IMR-90 (cell line): Measurements from ENCODE around the gene DESI1. TPM values are rescaled to one million over a fixed set of nuclear protein-coding genes. Genes with fewer than 3 reads are reported as not detected.

Experiments used
- ATAC-seq: fragments of 200-7000 bp; cut with Tn5 transposase; 2 replicates; pipeline ENCODE4 v1.9.1; 2020; ENCODE audit warnings: low read depth, mild to moderate bottlenecking, moderate library complexity
- BruUV-seq: library from RNA; stranded (reverse); fragments of 400-500 nt; replicated peaks from 2 replicates; lab custom pipeline; 2021; lab: Mats Ljungman, UMichigan
- CTCF ChIA-PET: fragments of 300-600 bp; formaldehyde crosslinking; extraction: SDS; loops from one replicate; lab custom pipeline; 2021; ENCODE audit warnings: antibody characterized with exemption; lab: Yijun Ruan, JAX
- POLR2A ChIA-PET: fragments of 300-600 bp; sonication (Branson Sonifier 250); formaldehyde crosslinking; loops from one replicate; lab custom pipeline; 2022; ENCODE audit warnings: antibody characterized with exemption; ENCODE audit not compliant: unreplicated experiment; lab: Charles Lee
- DNase-seq: peaks from one replicate; pipeline ENCODE4 v3.0.0; 2013
- H2AFZ ChIP-seq: replicated peaks from 2 replicates; pipeline ENCODE3; 2013; ENCODE audit warnings: low read length, mild to moderate bottlenecking; ENCODE audit not compliant: poor library complexity
- H2AK5ac ChIP-seq: 2 replicates; pipeline ENCODE4 v1.6.1; 2013; ENCODE audit warnings: low read depth, low read length, inconsistent platforms
- H2AK9ac ChIP-seq: replicated peaks from 2 replicates; pipeline ENCODE3; 2013; ENCODE audit warnings: mild to moderate bottlenecking, low read depth, low read length, moderate library complexity; ENCODE audit not compliant: poor library complexity
- H2BK120ac ChIP-seq: 2 replicates; pipeline ENCODE4 v1.6.1; 2013; ENCODE audit warnings: low read depth, low read length, inconsistent platforms
- H2BK15ac ChIP-seq: 3 replicates; pipeline ENCODE4 v1.6.1; 2013; ENCODE audit warnings: low read depth, low read length, inconsistent platforms
- H2BK20ac ChIP-seq: 2 replicates; pipeline ENCODE4 v1.6.1; 2013; ENCODE audit warnings: low read depth, mild to moderate bottlenecking, inconsistent platforms, low read length, moderate library complexity
- H2BK5ac ChIP-seq: 2 replicates; pipeline ENCODE4 v1.6.1; 2013; ENCODE audit warnings: mild to moderate bottlenecking, low read depth, low read length, inconsistent platforms; ENCODE audit not compliant: poor library complexity, severe bottlenecking
- H3K14ac ChIP-seq: replicated peaks from 2 replicates; pipeline ENCODE4 v1.6.1; 2013; ENCODE audit warnings: low read depth, low read length, inconsistent platforms
- H3K18ac ChIP-seq: 2 replicates; pipeline ENCODE4 v1.6.1; 2013; ENCODE audit warnings: low read depth, low read length, control low read depth
- H3K23ac ChIP-seq: 2 replicates; pipeline ENCODE4 v1.6.1; 2013; ENCODE audit warnings: low read depth, low read length, inconsistent platforms
- H3K27ac ChIP-seq: 2 replicates; pipeline ENCODE4 v1.5.1; 2013; ENCODE audit warnings: mild to moderate bottlenecking, control low read depth, low read length; ENCODE audit not compliant: insufficient read depth
- H3K27me3 ChIP-seq: 2 replicates; pipeline ENCODE4 v1.6.1; 2013; ENCODE audit warnings: low read length; ENCODE audit not compliant: control insufficient read depth, insufficient read depth
- H3K36me3 ChIP-seq: 2 replicates; pipeline ENCODE4 v1.6.1; 2013; ENCODE audit warnings: low read length, mixed read lengths; ENCODE audit not compliant: control insufficient read depth, insufficient read depth
- H3K4ac ChIP-seq: 2 replicates; pipeline ENCODE4 v1.6.1; 2013; ENCODE audit warnings: low read depth, low read length, inconsistent platforms
- H3K4me1 ChIP-seq: 2 replicates; pipeline ENCODE4 v1.6.1; 2013; ENCODE audit warnings: low read length, mixed read lengths; ENCODE audit not compliant: control insufficient read depth, insufficient read depth
- H3K4me2 ChIP-seq: 2 replicates; pipeline ENCODE4 v1.6.1; 2013; ENCODE audit warnings: low read depth, mild to moderate bottlenecking, control low read depth, low read length, moderate library complexity
- H3K4me3 ChIP-seq: 2 replicates; pipeline ENCODE4 v1.5.1; 2013; ENCODE audit warnings: low read depth, mild to moderate bottlenecking, control low read depth, low read length, moderate library complexity; ENCODE audit not compliant: insufficient read depth
- H3K56ac ChIP-seq: 2 replicates; pipeline ENCODE4 v1.6.1; 2013; ENCODE audit warnings: low read length, inconsistent platforms; ENCODE audit not compliant: insufficient read depth; ENCODE audit errors: extremely low read depth
- H3K79me1 ChIP-seq, 2 experiments: 2 replicates each; pipeline ENCODE4 v1.6.1; 2013; ENCODE audit warnings: low read length in 2 of 2, inconsistent platforms in 1 of 2, low read depth in 1 of 2
- H3K9ac ChIP-seq: 2 replicates; pipeline ENCODE4 v1.6.1; 2013; ENCODE audit warnings: low read depth, low read length, control low read depth
- H3K9me1 ChIP-seq: 2 replicates; pipeline ENCODE4 v1.6.1; 2013; ENCODE audit warnings: low read length, inconsistent platforms; ENCODE audit not compliant: insufficient read depth
- H3K9me3 ChIP-seq: 2 replicates; pipeline ENCODE4 v1.6.1; 2013; ENCODE audit warnings: low read length; ENCODE audit not compliant: control insufficient read depth, insufficient read depth
- H4K20me1 ChIP-seq: 2 replicates; pipeline ENCODE4 v1.6.1; 2013; ENCODE audit warnings: low read length, inconsistent platforms; ENCODE audit not compliant: insufficient read depth
- H4K5ac ChIP-seq: 2 replicates; pipeline ENCODE4 v1.6.1; 2013; ENCODE audit warnings: mild to moderate bottlenecking, low read depth, low read length, control low read depth
- H4K8ac ChIP-seq, 2 experiments: 2 replicates each; pipeline ENCODE4 v1.6.1; 2013; ENCODE audit warnings: low read depth in 2 of 2, low read length in 2 of 2, control low read depth in 1 of 2, inconsistent platforms in 1 of 2
- H4K91ac ChIP-seq: 2 replicates; pipeline ENCODE4 v1.6.1; 2013; ENCODE audit warnings: low read depth, low read length, inconsistent platforms; ENCODE audit not compliant: insufficient read depth
- MAFK ChIP-seq: IDR thresholded peaks from 2 replicates; pipeline ENCODE4 v1.6.1; 2012; ENCODE audit warnings: low read depth, low read length, improper control_type of control experiment
- RAD21 ChIP-seq: IDR thresholded peaks from 2 replicates; pipeline ENCODE4 v1.6.1; 2012; ENCODE audit warnings: low read length, improper control_type of control experiment
- RCOR1 ChIP-seq: IDR thresholded peaks from 2 replicates; pipeline ENCODE4 v1.6.1; 2012; ENCODE audit warnings: mild to moderate bottlenecking, low read length, improper control_type of control experiment; ENCODE audit not compliant: insufficient replicate concordance
- RFX5 ChIP-seq: IDR thresholded peaks from 2 replicates; pipeline ENCODE4 v1.8.0; 2012; ENCODE audit warnings: low read depth, mild to moderate bottlenecking, low read length, moderate library complexity
- SMC3 ChIP-seq: fragments of 150-350 bp; IDR thresholded peaks from 2 replicates; pipeline ENCODE4 v1.6.1; 2016; ENCODE audit warnings: low read depth, mild to moderate bottlenecking, antibody characterized with exemption, low read length, moderate library complexity
- WGBS, 2 experiments: methylation state at CpG; one replicate each; pipeline versions ENCODE4 v1.1.5 to v1.1.7; 2013; ENCODE audit warnings: missing lambda C conversion rate in 2 of 2; ENCODE audit not compliant: insufficient read length in 1 of 2; ENCODE audit errors: extremely low coverage in 2 of 2; 5-methylcytosine and 5-hydroxymethylcytosine counted together
- dilution Hi-C: fragments of 300-500 bp; cut with HindIII; formaldehyde crosslinking; loops from one replicate; pipeline ENCODE4 v1.14.3; 2018; ENCODE audit warnings: low sequenced_read_pairs; ENCODE audit not compliant: unreplicated experiment
- in situ Hi-C: fragments of 300-500 bp; cut with MboI; formaldehyde crosslinking; loops from 3 replicates; pipeline ENCODE4 v1.14.3; 2019; ENCODE audit warnings: low sequenced_read_pairs, inconsistent platforms, mixed read lengths
- intact Hi-C: fragments of 100-400 bp; cut with micrococcal nuclease; formaldehyde crosslinking; loops from 2 replicates; pipeline ENCODE4 v1.10.0; 2022
- polyA plus RNA-seq, 3 experiments: library from polyadenylated mRNA; depleted of rRNA; stranded (reverse); fragments of >200 nt; gene quantifications; 2 replicates each; pipeline ENCODE4 v1.2.3, GENCODE V29; 2012; ENCODE audit warnings: low replicate concordance in 1 of 3
- total RNA-seq: library from RNA; depleted of rRNA; stranded (reverse); fragments of >200 nt; gene quantifications from 2 replicates; pipeline ENCODE4 v1.2.3, GENCODE V29; 2012
- TF ChIP-seq, protein P1 (sequence below): conservative IDR thresholded peaks from 2 replicates; pipeline ENCODE4 v1.5.1; 2012; ENCODE audit warnings: mild to moderate bottlenecking, low read depth, low read length, improper control_type of control experiment

The DESI1 gene
- total and polyA plus RNA-seq, 2 of the 4 experiments (the other 2 are of a cell fraction): 14.5 to 24.9 TPM

DNA sequence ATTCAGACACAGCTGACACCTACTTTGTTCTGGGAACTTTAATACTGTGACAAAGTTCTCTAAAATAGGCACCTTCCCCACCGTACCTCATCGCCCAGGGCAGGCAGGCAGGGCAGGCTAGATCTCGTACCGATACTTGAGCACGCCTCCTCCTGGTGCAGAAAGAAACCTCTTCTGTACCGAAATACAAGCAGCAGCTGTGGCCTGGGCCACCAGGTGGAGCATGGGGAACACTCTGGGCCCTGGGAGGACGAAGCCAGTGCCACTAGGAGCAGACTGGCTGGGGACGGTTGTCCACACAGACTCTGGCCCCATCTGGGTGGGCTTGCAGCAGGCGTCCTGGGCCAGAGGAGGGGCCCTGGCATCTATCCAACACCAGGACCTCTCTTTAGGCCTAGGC is 44.0 kb downstream of the DESI1 start:
- no peak overlapping the region for H3K9ac ChIP-seq
- ChIA-PET CTCF (no interaction called here), POLR2A (no interaction called here)
- H4K5ac ChIP-seq: no peak overlapping the region
- no peak overlapping the region for H3K14ac ChIP-seq
- no peak overlapping the region for H2BK120ac ChIP-seq
- peak; percentile 52 for ATAC-seq
- H2BK5ac ChIP-seq: no peak overlapping the region
- dilution Hi-C loops: no loop called here
- in situ Hi-C loops: no loop called here
- no peak overlapping the region for H3K4ac ChIP-seq
- no peak overlapping the region for H3K4me2 ChIP-seq
- no peaks in the 10 kb centered on the region for H3K9me3 ChIP-seq
- no peak overlapping the region for H2BK20ac ChIP-seq
- H2AK9ac ChIP-seq: peak overlapping the region; percentile 47
- H3K4me1 ChIP-seq: peaks cover 7% of the 10 kb centered on the region; the same call in 1 of the 2 replicates
- no peak overlapping the region for H4K8ac ChIP-seq
- peak; percentile 52 for DNase-seq
- no peak overlapping the region for H3K18ac ChIP-seq
- no peak overlapping the region for H3K56ac ChIP-seq
- H3K27ac ChIP-seq: no peak overlapping the region
- peaks cover 64% of the 10 kb centered on the region for H3K36me3 ChIP-seq
- H2BK15ac ChIP-seq: no peak overlapping the region
- H2AFZ ChIP-seq: peak overlapping the region; percentile 41
- BruUV-seq: no TSS peak
- no peaks in the 10 kb centered on the region for H3K27me3 ChIP-seq
- TF ChIP-seq RCOR1 (no peak), RAD21 (peak; percentile 59), MAFK (no peak), RFX5 (no peak), SMC3 (peak; percentile 63)
- TF ChIP-seq, protein P1, sequence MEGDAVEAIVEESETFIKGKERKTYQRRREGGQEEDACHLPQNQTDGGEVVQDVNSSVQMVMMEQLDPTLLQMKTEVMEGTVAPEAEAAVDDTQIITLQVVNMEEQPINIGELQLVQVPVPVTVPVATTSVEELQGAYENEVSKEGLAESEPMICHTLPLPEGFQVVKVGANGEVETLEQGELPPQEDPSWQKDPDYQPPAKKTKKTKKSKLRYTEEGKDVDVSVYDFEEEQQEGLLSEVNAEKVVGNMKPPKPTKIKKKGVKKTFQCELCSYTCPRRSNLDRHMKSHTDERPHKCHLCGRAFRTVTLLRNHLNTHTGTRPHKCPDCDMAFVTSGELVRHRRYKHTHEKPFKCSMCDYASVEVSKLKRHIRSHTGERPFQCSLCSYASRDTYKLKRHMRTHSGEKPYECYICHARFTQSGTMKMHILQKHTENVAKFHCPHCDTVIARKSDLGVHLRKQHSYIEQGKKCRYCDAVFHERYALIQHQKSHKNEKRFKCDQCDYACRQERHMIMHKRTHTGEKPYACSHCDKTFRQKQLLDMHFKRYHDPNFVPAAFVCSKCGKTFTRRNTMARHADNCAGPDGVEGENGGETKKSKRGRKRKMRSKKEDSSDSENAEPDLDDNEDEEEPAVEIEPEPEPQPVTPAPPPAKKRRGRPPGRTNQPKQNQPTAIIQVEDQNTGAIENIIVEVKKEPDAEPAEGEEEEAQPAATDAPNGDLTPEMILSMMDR: peak; percentile 64
- H3K4me3 ChIP-seq: no peak overlapping the region
- peaks cover 3% of the 10 kb centered on the region for H4K20me1 ChIP-seq
- no peaks in the 10 kb centered on the region; the same call in 1 of the 2 replicates for H3K9me1 ChIP-seq
- no peak overlapping the region for H4K91ac ChIP-seq
- intact Hi-C loops: loop anchor here (1.0 kb wide), 1 partner anchor 33 kb away; the partner anchor contains the start of gene POLR3H
- H3K79me1 ChIP-seq: peaks cover 3 to 31% of the 10 kb centered on the region in 2 experiments; a peak in 3 of 4 replicates
- H2AK5ac ChIP-seq: 0 out of 2 replicates have a peak overlapping the region, but pooled peaks have one; percentile 13
- WGBS, 2 experiments: 72% methylated on average over 6 of the region's 9 CpGs; no CpG with 5 or more reads in 1 of the 2 experiments
- H3K23ac ChIP-seq: no peak overlapping the region
